ENCODE measurements around the gene TMEM267.

DNA sequence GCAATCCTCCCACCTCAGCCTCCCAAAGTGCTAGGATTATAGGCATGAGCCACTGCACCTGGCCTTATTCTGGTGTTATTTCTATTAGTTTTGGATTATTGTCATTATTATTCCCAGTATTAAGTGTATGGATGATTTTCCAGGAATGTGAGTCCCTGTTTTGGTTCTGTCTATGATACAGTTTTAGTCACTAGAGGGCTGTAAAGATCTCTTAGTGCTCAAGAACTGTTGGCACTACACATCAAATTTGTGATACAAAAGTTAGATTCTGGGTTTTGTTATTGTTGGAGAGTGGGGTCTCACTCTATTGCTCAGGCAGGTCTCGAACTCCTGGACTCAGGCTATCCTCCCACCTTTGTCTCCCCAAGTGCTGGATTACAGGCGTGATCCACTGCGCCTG is 83.6 kb downstream of the TMEM267 start:
- no peak for TF ChIP-seq POLR2AphosphoS5 (IDR thresholded peaks at IDR 0.05; ENCODE audit: low read depth)
- TF ChIP-seq, protein P1, sequence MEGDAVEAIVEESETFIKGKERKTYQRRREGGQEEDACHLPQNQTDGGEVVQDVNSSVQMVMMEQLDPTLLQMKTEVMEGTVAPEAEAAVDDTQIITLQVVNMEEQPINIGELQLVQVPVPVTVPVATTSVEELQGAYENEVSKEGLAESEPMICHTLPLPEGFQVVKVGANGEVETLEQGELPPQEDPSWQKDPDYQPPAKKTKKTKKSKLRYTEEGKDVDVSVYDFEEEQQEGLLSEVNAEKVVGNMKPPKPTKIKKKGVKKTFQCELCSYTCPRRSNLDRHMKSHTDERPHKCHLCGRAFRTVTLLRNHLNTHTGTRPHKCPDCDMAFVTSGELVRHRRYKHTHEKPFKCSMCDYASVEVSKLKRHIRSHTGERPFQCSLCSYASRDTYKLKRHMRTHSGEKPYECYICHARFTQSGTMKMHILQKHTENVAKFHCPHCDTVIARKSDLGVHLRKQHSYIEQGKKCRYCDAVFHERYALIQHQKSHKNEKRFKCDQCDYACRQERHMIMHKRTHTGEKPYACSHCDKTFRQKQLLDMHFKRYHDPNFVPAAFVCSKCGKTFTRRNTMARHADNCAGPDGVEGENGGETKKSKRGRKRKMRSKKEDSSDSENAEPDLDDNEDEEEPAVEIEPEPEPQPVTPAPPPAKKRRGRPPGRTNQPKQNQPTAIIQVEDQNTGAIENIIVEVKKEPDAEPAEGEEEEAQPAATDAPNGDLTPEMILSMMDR (IDR thresholded peaks at IDR 0.05; ENCODE audit: insufficient read depth, low read length), result no peak
- TF ChIP-seq GABPA (IDR thresholded peaks at IDR 0.05; ENCODE audit: low read depth), result no peak
- TF ChIP-seq, protein P2, sequence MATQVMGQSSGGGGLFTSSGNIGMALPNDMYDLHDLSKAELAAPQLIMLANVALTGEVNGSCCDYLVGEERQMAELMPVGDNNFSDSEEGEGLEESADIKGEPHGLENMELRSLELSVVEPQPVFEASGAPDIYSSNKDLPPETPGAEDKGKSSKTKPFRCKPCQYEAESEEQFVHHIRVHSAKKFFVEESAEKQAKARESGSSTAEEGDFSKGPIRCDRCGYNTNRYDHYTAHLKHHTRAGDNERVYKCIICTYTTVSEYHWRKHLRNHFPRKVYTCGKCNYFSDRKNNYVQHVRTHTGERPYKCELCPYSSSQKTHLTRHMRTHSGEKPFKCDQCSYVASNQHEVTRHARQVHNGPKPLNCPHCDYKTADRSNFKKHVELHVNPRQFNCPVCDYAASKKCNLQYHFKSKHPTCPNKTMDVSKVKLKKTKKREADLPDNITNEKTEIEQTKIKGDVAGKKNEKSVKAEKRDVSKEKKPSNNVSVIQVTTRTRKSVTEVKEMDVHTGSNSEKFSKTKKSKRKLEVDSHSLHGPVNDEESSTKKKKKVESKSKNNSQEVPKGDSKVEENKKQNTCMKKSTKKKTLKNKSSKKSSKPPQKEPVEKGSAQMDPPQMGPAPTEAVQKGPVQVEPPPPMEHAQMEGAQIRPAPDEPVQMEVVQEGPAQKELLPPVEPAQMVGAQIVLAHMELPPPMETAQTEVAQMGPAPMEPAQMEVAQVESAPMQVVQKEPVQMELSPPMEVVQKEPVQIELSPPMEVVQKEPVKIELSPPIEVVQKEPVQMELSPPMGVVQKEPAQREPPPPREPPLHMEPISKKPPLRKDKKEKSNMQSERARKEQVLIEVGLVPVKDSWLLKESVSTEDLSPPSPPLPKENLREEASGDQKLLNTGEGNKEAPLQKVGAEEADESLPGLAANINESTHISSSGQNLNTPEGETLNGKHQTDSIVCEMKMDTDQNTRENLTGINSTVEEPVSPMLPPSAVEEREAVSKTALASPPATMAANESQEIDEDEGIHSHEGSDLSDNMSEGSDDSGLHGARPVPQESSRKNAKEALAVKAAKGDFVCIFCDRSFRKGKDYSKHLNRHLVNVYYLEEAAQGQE (IDR thresholded peaks at IDR 0.05; ENCODE audit: insufficient replicate concordance, low read depth), result no peak
- TF ChIP-seq SPI1 (IDR thresholded peaks at IDR 0.05; ENCODE audit: borderline replicate concordance, low read depth), result no peak
